Uterus (tissue), 4 donors: ENCODE data around the gene ADAMTS20. TPM values are rescaled to one million over a fixed set of nuclear protein-coding genes. Genes with fewer than 3 reads are reported as not detected.

ENCODE experiments used
- DNase-seq, 2 donors: peaks; one replicate each; pipeline ENCODE4 v3.0.0-alpha.2; 2019 to 2020
- H3K27ac ChIP-seq, 2 donors: fragments of 200-600 bp; sonication (generic); 1 replicate in 1 of 2; 2 replicates in 1 of 2; pipeline ENCODE4 v1.5.1; 2016 to 2018
- H3K27me3 ChIP-seq, 2 donors: fragments of 200-600 bp; sonication (generic); one replicate each; pipeline ENCODE4 v1.5.1; 2018 to 2019; ENCODE audit warnings: control low read depth in 1 of 2
- H3K36me3 ChIP-seq, 2 donors: fragments of 200-600 bp; sonication (generic); one replicate each; pipeline ENCODE4 v1.5.1; 2019; ENCODE audit warnings: control low read depth in 1 of 2
- H3K4me1 ChIP-seq, 2 donors: fragments of 200-600 bp; sonication (generic); one replicate each; pipeline ENCODE4 v1.5.1; 2018 to 2019; ENCODE audit warnings: control low read depth in 1 of 2
- H3K4me3 ChIP-seq, 2 donors: fragments of 200-600 bp; sonication (generic); 1 replicate in 1 of 2; 2 replicates in 1 of 2; pipeline ENCODE4 v1.5.1; 2018 to 2019; ENCODE audit warnings: mild to moderate bottlenecking in 1 of 2
- H3K9me3 ChIP-seq, 2 donors: fragments of 200-600 bp; sonication (generic); one replicate each; pipeline ENCODE4 v1.5.1; 2019; ENCODE audit warnings: control low read depth in 1 of 2
- POLR2A ChIP-seq, 2 donors: fragments of 450-650 bp; IDR thresholded peaks; one replicate each; pipeline ENCODE4 v1.6.1; 2016; ENCODE audit warnings: antibody characterized with exemption in 2 of 2, mild to moderate bottlenecking in 1 of 2, moderate library complexity in 1 of 2
- intact Hi-C: fragments of 100-400 bp; cut with DNase I; formaldehyde crosslinking; loops from one replicate; pipeline ENCODE4 v1.15.1; 2023; ENCODE audit warnings: low total_unique reads
- total RNA-seq, 4 donors: library from RNA; depleted of rRNA in 3 of 4; stranded (reverse); fragments of >200 nt in 3 of 4; gene quantifications; one replicate each; pipeline versions ENCODE4 v1.1.0 to v1.2.4, GENCODE V29; 2014 to 2023
- TF ChIP-seq, protein P1 (sequence below), 4 experiments: fragments of 200-600 bp in 2 of 4; fragments of 450-650 bp in 2 of 4; sonication (generic) in 2 of 4; IDR thresholded peaks; one replicate each; pipeline ENCODE4 v1.5.1; 2016 to 2019; ENCODE audit warnings: antibody characterized with exemption in 4 of 4, mild to moderate bottlenecking in 2 of 4, moderate library complexity in 1 of 4
- donor health status: DM: yes; HTN: yes; CAD: no.

The ADAMTS20 gene
- total RNA-seq, 4 donors from 2014 or later = 1.2 TPM; not detected in 3

DNA sequence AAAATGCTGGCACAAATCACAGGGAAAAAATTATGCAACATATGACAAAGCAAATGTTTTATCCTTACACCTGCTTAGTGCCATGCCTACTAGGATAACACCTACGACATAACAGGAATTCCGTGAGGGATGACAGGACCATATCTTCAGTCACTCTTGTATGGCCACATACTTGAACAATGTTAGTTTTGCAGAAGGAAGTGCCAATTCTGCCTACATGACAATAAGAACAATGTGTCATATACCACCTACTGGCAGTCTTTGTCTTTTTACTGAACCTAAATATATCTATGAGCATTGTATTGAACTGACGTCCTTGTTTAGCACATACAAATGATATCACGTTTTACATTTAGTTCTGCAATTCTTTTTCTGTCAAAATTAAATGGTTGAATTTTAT is 234.0 kb downstream of the ADAMTS20 start:
- no peaks in the 10 kb centered on the region for H3K4me1 ChIP-seq
- intact Hi-C loops = no loop called here
- DNase-seq = no peak

DNA sequence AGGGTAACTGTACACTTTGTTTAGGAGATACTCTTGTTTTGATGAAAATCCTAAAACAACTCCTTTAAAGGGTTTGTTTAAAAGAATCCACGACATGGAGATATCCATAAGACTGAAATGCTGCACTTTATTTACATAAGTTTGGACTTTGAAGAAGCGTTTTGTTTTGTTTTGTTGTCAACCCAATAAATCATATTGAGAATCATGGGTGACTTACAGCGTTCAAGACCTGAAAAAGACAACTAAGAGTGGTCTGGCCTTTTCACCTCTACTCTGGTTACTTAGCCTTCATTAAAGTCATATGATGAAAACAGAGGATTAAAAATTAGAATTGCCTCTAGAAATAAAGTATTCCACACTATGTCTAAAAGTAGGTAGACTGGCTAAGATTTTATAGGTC is 234.8 kb downstream of the ADAMTS20 start:
- H3K27ac ChIP-seq = no peak overlapping the region
- no peaks in the 10 kb centered on the region for H3K27me3 ChIP-seq
- H3K4me3 ChIP-seq = no peak overlapping the region
- H3K9me3 ChIP-seq = no peaks in the 10 kb centered on the region
- H3K36me3 ChIP-seq = no peaks in the 10 kb centered on the region
- no peak for DNase-seq
- intact Hi-C loops = no loop called here
- TF ChIP-seq, protein P1, sequence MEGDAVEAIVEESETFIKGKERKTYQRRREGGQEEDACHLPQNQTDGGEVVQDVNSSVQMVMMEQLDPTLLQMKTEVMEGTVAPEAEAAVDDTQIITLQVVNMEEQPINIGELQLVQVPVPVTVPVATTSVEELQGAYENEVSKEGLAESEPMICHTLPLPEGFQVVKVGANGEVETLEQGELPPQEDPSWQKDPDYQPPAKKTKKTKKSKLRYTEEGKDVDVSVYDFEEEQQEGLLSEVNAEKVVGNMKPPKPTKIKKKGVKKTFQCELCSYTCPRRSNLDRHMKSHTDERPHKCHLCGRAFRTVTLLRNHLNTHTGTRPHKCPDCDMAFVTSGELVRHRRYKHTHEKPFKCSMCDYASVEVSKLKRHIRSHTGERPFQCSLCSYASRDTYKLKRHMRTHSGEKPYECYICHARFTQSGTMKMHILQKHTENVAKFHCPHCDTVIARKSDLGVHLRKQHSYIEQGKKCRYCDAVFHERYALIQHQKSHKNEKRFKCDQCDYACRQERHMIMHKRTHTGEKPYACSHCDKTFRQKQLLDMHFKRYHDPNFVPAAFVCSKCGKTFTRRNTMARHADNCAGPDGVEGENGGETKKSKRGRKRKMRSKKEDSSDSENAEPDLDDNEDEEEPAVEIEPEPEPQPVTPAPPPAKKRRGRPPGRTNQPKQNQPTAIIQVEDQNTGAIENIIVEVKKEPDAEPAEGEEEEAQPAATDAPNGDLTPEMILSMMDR (IDR thresholded peaks at IDR 0.05) = no peak
- TF ChIP-seq POLR2A (IDR thresholded peaks at IDR 0.05) = no peak
- no peaks in the 10 kb centered on the region for H3K4me1 ChIP-seq

More for the DNA sequence above, 234.0 kb downstream of the ADAMTS20 start:
- H3K9me3 ChIP-seq = no peaks in the 10 kb centered on the region
- no peak overlapping the region for H3K27ac ChIP-seq
- no peaks in the 10 kb centered on the region for H3K36me3 ChIP-seq
- H3K27me3 ChIP-seq = no peaks in the 10 kb centered on the region
- H3K4me3 ChIP-seq = no peak overlapping the region
- TF ChIP-seq, protein P1 (IDR thresholded peaks at IDR 0.05) = no peak
- no peak for TF ChIP-seq POLR2A (IDR thresholded peaks at IDR 0.05)

DNA sequence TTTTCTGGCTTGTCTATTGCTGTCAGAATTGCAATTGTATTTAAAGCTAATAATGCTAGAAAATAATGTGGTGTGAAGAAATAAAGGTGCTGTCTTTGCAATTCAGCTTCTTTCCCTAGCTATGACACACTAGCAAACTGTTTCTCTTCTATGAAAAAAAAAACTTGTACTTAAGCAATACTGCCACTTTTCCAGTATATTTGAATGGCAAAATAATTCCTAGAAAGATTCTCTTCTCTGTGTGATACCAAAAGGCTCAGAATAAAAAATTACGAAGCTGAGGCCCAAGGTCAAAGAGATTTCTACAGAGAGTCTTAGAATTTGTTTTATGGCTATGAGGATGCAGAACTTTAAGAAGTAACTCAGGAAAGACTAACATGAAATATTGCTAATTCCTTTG is 235.5 kb downstream of the ADAMTS20 start:
- H3K9me3 ChIP-seq = no peaks in the 10 kb centered on the region
- H3K27me3 ChIP-seq = no peaks in the 10 kb centered on the region
- H3K27ac ChIP-seq = no peak overlapping the region
- TF ChIP-seq POLR2A (IDR thresholded peaks at IDR 0.05) = no peak
- TF ChIP-seq, protein P1 (IDR thresholded peaks at IDR 0.05) = no peak
- no peak for DNase-seq
- H3K4me3 ChIP-seq = no peak overlapping the region
- H3K36me3 ChIP-seq = no peaks in the 10 kb centered on the region
- intact Hi-C loops = no loop called here
- H3K4me1 ChIP-seq = no peaks in the 10 kb centered on the region

DNA sequence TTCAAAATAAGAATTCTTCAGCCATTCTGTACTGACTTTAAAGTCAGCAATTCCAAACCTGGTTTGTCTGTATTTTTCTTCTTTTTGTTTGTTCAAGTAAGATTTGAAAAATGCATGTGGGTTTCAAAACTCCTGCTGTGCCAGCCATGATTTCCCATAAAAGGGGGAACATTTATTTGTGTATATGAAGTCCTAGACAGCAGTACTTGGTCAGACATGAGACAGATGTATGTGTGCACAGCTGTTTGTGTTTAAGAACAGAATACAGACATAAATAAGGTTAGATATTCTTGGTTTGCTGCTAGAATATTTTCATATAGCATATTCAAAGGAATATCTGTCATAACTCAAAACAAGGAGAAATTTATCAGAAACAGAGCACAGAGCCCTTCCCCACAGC is 236.0 kb downstream of the ADAMTS20 start:
- intact Hi-C loops = no loop called here
- TF ChIP-seq, protein P1 (IDR thresholded peaks at IDR 0.05) = no peak
- TF ChIP-seq POLR2A (IDR thresholded peaks at IDR 0.05) = no peak
- H3K36me3 ChIP-seq = no peaks in the 10 kb centered on the region
- no peaks in the 10 kb centered on the region for H3K27me3 ChIP-seq
- DNase-seq = no peak
- no peak overlapping the region for H3K27ac ChIP-seq
- H3K4me1 ChIP-seq = no peaks in the 10 kb centered on the region
- no peak overlapping the region for H3K4me3 ChIP-seq
- H3K9me3 ChIP-seq = no peaks in the 10 kb centered on the region

DNA sequence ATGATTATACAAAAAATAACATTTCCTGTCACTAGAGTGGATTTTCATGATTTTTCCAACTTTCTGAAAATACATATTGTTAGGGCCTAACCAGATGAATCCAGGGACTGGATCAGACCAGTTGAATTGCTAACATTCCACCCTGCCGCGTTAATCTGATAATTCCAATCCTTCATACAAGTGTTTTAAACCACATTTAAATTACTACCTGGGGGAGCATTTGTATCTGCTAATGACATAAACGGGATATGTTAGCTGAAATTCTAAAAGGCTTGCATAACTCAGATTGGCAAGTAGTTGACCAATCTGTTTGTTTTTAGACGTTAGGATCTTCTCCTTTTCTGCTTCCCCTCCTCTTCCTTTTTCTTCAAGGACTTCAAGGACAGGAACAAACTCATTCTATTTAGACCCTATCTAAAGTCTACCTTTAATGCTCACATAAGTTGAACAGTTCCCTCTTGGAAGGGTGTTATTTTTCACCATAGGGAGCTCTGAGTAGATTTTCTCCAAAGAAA is 239.0 kb downstream of the ADAMTS20 start:
- no peak for DNase-seq
- Histone ChIP-seq H3K36me3 (no peaks in the 10 kb centered on the region), H3K9me3 (no peaks in the 10 kb centered on the region), H3K27me3 (no peaks in the 10 kb centered on the region), H3K4me1 (no peaks in the 10 kb centered on the region), H3K4me3 (no peak overlapping the region), H3K27ac (no peak overlapping the region)
- intact Hi-C loops = no loop called here
- no peak for TF ChIP-seq POLR2A (IDR thresholded peaks at IDR 0.05)
- TF ChIP-seq, protein P1 (IDR thresholded peaks at IDR 0.05) = no peak
